Brain pericyte (primary cell): ENCODE results near the gene IFNL1.
"Not testable (repeated sequence)": the region's sequence is repeated elsewhere in the genome, so short reads cannot be mapped to it uniquely, and the experiment has no call there.

Experiments used
- DNase-seq: peaks from one replicate; pipeline ENCODE4 v3.0.0-alpha.2; 2012; ENCODE audit warnings: low read depth, low spot score

The IFNL1 gene

GRCh38 chr19:39332293-39332692 is 36.1 kb downstream of the IFNL1 start:
- DNase-seq = no peak

DNA sequence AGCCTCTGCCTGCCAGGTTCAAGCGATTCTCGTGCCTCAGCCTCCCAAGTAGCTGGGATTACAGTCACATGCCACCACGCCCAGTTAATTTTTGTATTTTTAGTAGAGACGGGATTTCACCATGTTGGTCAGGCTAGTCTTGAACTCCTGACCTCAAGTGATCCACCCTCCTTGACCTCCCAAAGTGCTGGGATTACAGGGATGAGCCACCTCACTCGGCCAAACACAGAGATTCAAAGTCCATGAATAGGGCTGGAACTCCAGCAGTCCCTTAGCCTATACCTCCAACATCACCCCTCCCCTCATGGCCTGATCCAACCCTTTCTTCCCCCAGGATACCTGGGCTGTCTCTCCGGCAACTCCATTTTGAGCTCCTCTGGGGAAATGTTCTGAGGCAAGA is 36.5 kb downstream of the IFNL1 start:
- DNase-seq = not testable (repeated sequence)

- DNase-seq = no peak
These were observed 37.3 kb downstream of the IFNL1 start for GRCh38 chr19:39333507-39333906.

GRCh38 chr19:39334444-39334976 is 38.3 kb downstream of the IFNL1 start:
- DNase-seq = no peak

DNA sequence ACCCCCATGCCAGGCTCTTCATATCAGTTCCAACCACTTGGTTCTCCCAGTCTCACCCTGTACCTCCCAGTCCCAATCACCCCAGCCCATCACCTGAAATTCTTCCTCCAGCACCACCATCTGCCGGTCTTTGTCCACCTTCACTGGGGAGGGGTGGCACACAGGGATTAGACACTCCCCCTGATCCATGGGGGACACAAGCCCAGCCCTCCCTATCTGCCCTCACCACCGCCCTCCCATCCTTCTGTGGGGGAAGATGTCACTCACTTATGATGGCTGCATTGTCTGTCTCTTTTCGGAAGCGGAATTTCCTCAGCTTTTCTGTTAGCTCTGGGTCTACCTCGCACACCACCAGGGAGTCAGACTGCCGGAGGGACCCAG is 39.0 kb downstream of the IFNL1 start:
- DNase-seq = no peak

- DNase-seq = no peak
These were observed 40.3 kb downstream of the IFNL1 start for GRCh38 chr19:39336483-39336882.

- DNase-seq = no peak
These were observed 43.5 kb downstream of the IFNL1 start for GRCh38 chr19:39339674-39340073.

- DNase-seq = not testable (repeated sequence)
These were observed 43.9 kb downstream of the IFNL1 start for GRCh38 chr19:39340156-39340555.

GRCh38 chr19:39341129-39341718 is 45.0 kb downstream of the IFNL1 start:
- DNase-seq = no peak

- peak; percentile 93 for DNase-seq
These were observed 45.8 kb downstream of the IFNL1 start, which contains the start of gene SAMD4B for GRCh38 chr19:39341719-39342604. TSS of gene SAMD4B (plus strand) at chr19:39342421. CDS start at chr19:39356894, 14,473 bp downstream.

- no peak for DNase-seq
These were observed 46.6 kb downstream of the IFNL1 start for GRCh38 chr19:39342647-39343305.

DNA sequence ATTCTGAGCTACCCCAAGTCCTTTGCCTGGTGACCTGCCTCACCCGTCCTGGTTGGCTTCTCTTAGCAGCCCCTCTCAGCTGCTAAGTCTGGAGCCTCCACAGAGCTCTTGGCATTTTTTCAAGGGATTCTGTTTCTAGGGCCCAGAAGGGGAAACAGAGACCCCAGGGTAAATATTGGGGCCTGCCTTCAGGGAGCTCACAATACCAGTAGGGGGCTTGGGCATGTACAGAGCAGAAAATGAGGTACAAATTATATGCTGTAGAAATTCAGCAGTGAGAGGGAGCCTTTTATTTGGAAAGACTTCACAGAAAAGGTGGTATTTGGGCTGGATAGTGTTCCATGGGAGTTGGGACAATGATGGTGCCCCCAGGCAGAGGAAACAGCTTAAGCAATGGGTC is 49.7 kb downstream of the IFNL1 start:
- no peak for DNase-seq

DNA sequence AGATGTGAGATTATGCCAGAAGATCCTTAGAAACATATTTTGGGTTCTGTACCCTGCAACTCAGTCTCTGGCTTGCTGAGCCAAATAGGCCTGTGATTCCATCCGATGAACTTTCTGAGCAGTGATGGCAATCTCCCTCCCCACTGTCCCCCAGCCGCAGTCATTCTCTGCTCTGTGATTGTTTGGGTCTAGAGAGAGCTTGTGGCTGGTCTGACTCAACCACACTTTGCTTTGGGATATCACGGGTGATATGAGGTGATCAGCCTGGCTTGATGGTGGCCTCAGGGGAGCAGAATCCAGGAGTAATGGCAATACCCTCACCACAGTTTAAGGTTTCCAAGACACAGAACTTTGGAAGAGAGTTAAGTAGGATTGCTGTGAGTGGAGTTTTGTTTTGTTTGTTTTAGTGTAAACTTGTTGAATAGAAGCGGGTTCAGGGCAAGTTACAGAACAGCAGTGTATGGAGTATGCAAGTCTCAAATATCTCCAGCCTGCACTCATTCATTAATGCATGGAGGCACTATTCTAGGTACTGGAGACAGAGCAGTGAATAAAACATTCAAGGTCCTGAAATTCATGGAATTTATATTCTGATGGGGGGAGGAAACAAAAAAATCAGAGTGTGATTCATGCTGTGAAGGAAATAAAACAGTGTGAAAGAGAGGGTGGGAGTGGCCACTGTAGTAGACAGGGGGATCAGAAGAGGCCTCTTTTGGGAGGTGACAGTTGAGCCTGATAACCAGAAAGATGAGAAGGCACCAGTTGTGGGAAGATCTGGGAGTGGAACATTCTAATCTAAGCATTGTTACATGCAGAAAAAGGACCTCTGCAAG is 51.3 kb downstream of the IFNL1 start:
- no peak for DNase-seq
